Erythroblast (primary cell): ENCODE measurements around the gene AMOTL2.

Source experiments
- DNase-seq, 2 experiments: peaks; one replicate each; lab custom pipeline; 2025; lab: John Stamatoyannopoulos, UW
- GATA1 ChIP-seq: IDR thresholded peaks from 2 replicates; pipeline ENCODE4 v1.6.1; 2011; ENCODE audit warnings: low read depth, mild to moderate bottlenecking, control low read depth, low read length, moderate library complexity
- POLR2A ChIP-seq: IDR thresholded peaks from 2 replicates; pipeline ENCODE4 v1.6.1; 2011; ENCODE audit warnings: mild to moderate bottlenecking, low read length

Gene AMOTL2

DNA sequence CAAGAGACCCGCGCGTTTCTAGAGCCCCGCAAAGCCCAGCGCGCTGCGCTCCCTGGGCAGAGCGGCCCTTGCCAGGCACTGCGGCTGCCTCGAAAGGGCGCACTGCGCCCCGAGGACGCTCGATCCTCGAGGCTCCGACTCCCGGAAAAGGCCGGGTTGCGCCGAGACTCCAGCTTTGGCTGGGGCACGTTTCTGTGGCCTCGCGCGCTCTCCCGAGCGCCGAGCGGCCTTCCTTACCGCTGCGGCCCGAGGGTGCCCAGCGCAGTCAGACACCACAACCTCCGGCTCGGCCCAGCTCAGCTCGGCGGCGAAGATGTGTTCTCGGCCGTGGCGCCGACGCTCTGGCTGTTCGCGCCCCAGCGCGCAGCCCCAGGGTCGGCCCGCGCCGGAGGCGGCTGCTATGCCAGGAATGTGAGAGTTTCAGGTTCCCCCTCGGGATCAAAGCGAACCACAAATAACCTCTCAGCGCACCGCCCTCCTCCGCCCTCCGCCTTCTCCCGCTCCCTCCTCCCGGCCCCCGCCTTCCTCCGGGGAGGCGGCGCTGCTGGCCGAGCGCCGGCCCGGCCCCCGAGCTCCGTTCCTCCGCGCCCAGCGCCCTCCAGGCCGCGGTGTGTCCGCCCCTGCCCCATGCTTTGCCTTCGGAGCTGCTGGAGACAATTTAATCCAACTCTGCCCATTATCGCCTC lies at the start of gene AMOTL2:
Gene AMOTL2, minus strand, starts transcription at position 343 of the 686 bp plus-strand sequence. CDS start 3,014 bp downstream, outside the sequence.
- peak; percentile 29 to 34 for DNase-seq
- TF ChIP-seq GATA1 (no peak), POLR2A (no peak)

DNA sequence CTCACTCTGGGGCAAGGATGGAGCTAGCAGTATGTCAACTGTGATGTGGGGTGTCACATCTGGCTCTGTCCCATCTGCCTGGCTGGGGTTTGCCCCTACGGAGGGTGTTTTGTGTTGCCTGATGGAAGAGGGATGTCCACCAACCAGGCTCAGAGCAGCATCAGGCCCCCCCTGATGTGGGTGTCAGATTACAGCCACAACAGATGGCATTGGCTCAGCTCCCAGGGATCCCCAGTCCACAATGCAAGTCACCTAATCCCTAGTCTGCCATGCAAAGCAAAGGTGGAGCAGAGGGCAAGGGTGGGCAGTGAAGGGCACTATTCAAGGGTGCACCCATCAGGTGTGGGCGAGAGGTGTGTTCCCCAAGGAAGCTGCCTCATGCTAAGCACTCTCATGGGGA lies 48.9 kb upstream of the AMOTL2 start:
- no peak for TF ChIP-seq GATA1
- TF ChIP-seq POLR2A = no peak

DNA sequence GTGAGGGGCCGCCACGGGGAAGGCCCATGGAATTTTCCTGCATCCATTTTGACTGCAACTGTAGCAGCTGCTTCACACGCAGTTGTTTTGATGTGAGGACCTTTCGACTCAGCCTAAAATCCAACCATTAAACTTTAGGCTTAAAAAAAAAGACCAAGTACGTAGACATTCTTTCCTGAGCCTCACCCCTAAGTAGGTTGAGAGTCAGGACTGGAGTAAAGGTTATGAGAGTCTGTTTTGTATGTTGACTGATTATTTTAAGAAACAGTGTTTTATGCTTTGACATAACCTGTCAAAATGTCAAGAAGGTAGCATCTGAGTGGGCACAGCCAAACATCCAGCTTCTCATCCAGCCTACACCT lies 45.7 kb upstream of the AMOTL2 start:
- DNase-seq = no peak
- no peak for TF ChIP-seq GATA1
- TF ChIP-seq POLR2A = no peak

More for the DNA sequence above, 48.9 kb upstream of the AMOTL2 start:
- no peak for DNase-seq

DNA sequence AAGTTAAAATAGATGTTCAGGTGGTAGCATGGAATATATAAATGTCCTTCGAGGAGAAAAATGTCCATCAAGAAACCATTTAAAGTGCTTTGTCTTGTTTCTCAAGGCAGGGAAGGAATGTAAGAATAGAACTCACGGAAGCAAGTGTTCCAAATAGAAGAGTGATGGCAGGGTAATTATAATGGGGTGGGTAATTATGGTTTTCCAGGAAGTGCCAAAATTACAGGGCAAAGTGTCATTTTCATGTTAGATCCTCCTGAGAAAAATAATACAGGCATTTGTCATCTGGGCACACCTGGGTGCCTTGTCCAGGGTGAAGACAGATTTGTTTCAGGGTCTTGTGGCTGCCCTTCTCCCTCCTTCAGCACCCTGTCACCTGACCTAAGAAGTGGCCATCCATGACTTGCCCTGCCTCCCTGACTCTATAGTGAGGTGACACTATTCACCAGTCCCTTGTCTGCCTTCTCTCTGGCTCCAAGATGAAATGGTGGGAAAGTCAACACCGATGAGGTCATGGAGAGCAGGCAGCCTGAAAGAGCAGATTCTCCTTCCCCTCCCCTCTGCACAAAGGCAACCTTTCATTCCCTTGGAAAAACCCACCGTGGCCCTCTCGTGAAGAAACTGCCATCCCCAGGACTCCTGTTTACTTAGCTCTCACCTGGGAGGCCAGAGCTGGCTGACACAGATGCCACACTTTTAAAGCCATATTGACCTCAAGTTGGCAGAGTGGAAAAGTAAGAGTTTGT lies 45.1 kb upstream of the AMOTL2 start:
- no peak for TF ChIP-seq POLR2A
- TF ChIP-seq GATA1 = no peak
- no peak for DNase-seq

DNA sequence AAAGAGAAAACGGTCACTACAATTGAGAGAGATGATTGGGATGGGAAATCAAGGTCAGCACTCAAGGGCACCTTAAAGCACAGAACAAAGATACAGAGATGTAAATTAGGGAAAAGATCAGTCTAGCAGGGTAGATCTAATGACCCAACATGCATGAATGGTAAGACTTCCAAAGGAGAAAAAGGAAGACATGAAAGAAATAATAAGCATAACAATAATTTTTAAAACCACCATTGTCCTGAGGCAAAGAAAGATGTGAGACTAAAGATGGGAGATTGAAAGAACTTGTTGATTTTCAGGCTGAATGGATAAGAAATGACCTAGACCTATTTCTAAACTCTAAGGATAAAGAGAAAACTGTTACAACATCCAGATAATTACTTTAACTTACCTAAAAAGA lies 34.8 kb upstream of the AMOTL2 start:
- DNase-seq = no peak
- TF ChIP-seq POLR2A (no peak), GATA1 (no peak)

DNA sequence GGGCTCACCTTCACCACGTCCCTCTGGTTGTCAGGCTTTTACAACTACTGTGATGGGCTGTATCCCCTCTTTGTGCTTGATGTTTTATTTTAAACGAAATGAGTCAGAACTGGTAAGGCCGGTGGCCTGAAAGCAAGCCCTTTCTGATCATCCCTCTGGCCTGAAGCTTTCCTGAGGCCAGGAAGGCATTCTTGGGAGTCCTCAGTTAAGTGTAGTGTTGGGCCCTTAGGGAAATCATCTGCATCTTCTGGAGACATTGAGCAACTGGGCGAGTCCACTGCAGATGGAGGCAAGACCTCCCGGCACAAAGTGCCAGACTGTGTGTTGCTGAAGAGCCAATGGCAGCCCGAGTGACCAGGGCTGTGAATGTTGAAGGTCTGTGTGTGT lies 33.0 kb upstream of the AMOTL2 start:
- no peak for DNase-seq
- TF ChIP-seq POLR2A = no peak
- no peak for TF ChIP-seq GATA1

DNA sequence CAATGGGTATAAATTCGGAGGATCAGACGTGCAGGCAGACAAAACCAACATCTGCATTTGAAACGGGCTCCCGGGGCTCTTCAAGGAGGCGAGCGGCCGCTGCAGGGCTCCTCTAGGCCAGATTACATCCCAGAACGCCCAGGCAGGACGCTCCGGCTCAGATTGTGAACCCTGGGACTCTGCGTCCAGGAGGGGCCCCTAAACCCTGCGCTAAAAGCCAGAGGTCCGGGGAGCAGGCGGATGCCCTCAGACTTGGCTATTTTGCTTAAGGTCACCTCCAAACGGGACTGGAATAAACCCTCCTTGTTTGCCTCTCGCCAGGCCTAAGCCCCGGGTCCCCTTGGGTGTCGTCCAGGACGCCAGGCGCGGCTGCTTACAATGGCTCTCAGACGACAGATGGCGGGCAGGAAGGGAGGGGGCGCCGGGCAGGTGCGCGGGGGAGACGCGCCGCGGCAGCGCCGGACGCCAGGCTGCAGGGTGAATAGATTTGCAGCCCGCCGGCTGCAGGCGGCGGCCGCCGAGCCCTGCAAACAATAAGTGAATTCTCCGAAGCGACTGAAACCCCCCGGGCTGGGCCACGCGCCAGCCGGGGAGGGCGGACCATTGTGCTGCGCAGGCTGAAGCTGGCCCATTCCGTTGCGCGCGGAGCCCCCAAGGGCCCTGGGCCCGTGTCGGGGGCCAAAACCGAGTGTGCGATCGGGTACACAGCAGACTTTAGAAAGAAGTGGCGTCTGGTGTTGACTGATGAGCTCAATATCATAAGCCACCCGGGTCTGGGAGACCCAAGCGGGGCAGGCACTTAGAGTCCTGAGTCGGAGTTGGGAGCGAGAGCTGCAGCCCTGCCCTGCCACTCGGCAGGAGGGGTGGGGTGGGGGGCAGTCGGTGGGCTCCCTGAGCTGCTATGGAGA lies 32.3 kb upstream of the AMOTL2 start:
- DNase-seq = no peak
- TF ChIP-seq POLR2A (no peak), GATA1 (no peak)

DNA sequence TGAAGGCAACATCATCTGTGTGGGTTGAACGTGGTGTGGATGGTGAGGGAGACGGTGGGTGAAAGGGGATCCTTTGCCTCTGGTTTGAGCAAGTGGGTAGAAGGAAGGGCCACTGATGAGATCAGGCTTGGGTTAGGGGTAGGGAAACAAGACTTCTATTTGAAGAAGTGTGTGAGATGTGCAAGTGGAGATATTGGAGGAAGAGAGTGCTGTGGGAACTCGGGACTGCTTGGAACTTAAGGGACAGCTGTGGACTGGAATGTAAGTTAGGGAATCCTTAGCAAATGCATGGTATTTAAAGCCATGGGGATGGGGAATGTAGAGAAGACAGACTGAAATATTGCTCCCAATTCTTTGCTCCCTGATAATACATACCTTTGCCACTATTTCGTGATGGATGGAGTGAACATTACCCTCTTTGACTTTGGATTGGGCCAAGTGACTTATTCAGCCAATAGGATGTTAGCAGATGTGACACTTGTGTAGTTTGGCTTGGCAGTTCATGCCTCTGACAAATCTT lies 30.2 kb upstream of the AMOTL2 start:
- DNase-seq = no peak
- no peak for TF ChIP-seq POLR2A
- no peak for TF ChIP-seq GATA1

DNA sequence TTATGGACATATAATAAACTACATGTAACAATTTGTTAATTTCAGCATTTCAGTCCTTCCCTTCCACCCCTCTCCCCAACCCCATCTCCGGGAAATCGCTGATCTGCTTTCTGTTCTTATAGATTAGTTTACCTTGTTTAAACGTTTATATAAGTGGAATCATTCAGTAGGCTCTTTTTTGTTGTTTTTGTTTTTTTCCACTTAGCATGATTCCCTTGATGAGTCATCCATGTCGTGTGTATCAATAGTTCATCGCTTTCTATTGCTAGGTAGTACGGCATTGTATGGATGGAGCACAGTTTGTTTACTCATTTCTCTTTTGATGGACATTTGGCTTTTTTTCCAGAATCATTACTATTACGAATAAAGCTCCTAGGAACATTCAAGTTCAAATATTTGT lies 23.5 kb upstream of the AMOTL2 start:
- DNase-seq = no peak
- no peak for TF ChIP-seq POLR2A
- no peak for TF ChIP-seq GATA1

DNA sequence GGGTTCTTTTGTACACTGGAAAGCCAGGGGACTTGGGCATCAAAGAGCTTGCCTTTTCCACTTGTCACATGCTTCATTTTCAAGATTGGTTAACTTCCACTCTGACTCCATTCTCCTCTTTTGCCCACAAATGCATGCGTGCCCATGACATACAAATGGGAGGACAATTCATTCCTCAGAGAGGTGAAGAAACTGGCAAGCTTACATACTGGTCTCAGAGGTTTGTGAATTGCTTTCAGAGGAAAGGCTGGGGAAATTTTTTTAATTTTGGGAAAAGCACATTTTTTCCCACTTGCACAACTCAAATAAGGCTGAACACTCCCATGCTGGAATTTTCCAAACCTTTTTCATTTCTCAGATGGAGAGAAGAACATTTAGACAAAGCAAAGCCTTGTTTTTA lies 20.9 kb upstream of the AMOTL2 start:
- TF ChIP-seq GATA1 (no peak), POLR2A (no peak)
- DNase-seq = no peak

DNA sequence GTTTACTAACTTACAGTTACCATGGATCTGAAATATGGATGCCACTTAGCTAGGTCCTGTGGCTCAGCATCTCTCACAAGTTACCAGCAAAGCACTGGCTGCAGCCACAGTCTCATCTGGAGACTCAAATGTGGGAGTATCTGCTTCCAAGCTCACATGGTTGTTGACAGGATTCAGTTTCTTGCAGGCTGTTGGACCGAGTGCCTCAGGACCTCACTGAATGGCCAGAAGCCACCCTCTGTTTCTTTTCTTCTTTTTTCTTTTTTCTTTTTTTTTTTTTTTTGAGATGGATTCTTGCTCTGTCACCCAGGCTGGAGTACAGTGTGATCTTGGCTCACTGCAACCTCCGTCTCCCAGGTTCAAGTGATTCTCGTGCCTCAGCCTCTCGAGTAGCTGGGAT lies 20.1 kb upstream of the AMOTL2 start:
- no peak for TF ChIP-seq GATA1
- no peak for TF ChIP-seq POLR2A
- DNase-seq = no peak

DNA sequence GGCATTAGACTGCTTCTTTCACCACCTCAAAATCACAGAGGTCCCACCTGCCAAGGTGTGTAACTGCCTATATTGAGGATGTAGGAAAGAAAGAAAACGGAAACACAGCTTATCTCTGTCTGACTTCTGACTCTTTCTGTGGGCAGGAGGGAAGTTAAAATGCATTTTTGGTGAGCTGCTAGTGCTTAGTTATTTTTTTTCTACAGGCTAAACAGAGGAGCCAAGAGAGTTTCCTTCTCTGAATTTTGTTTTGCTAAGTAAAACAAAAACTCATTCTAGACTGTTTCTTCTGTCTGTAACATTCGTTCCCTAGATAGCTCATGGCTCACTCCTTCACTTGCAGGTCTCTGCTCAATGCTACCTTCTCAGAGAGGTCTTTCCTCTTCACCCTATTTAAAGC lies 18.8 kb upstream of the AMOTL2 start:
- TF ChIP-seq POLR2A (no peak), GATA1 (no peak)

DNA sequence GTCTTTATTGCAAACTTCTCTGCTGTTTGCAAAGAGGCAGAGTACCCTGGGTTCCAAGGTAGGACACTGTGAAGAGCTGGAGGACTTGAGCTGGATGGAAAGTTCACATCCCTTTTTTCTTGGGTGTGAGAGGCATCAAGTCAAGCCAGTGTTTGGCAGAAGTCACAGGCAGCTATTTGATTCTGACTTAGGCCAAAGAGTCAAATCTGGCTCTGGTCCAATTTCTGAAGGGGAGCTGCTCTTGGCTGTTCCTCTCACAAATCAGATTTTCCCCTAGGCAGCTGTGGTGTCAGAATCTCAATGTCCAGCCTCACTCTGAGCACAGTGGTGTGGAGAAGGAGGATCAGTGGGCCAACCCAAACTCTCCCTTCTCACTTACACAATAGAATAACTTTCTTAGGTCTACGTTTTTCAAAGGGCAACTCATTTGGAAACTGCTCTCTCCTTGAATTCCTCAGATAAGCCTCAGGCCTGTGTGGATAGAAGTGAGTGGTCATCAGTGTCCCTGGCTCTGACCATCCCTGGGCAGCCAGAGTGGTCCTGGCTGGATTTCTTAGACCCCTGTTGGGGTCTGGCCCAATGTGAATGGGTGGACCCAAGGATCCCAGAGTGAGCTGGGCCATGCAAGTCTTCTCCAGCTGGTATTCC lies 18.2 kb upstream of the AMOTL2 start:
- TF ChIP-seq GATA1 (no peak), POLR2A (no peak)

More for the DNA sequence above, 18.8 kb upstream of the AMOTL2 start:
- no peak for DNase-seq

More for the DNA sequence above, 18.2 kb upstream of the AMOTL2 start:
- DNase-seq = no peak
